Natural killer cell (primary cell): ENCODE data around the gene HEXB. TPM values are rescaled to one million over a fixed set of nuclear protein-coding genes. Genes with fewer than 3 reads are reported as not detected.

Experiments
- ATAC-seq, 3 donors: fragments of 150-1000 bp in 2 of 3; fragments of 200-7000 bp in 1 of 3; cut with Tn5 transposase; 1 replicate in 1 of 3; 2 replicates in 2 of 3; pipeline ENCODE4 v1.10.0; 2021; ENCODE audit warnings: mild to moderate bottlenecking in 2 of 3, moderate library complexity in 2 of 3
- DNase-seq, 2 donors: peaks; one replicate each; pipeline versions ENCODE4 v3.0.0 to v3.0.0-alpha.2; 2013 to 2021; ENCODE audit warnings: mixed read lengths in 1 of 2
- H3K27ac ChIP-seq: one replicate; pipeline ENCODE4 v1.5.1; 2013; ENCODE audit warnings: mild to moderate bottlenecking, low read length
- H3K27me3 ChIP-seq: one replicate; pipeline ENCODE4 v1.6.1; 2013; ENCODE audit warnings: low read length; ENCODE audit not compliant: control insufficient read depth, insufficient read depth
- H3K36me3 ChIP-seq: one replicate; pipeline ENCODE4 v1.6.1; 2013; ENCODE audit warnings: low read length; ENCODE audit not compliant: control insufficient read depth, insufficient read depth
- H3K4me1 ChIP-seq: one replicate; pipeline ENCODE4 v1.6.1; 2013; ENCODE audit warnings: low read length; ENCODE audit not compliant: control insufficient read depth, insufficient read depth
- H3K4me3 ChIP-seq: one replicate; pipeline ENCODE4 v1.5.1; 2013; ENCODE audit warnings: low read length
- H3K9me3 ChIP-seq: one replicate; pipeline ENCODE4 v1.6.1; 2013; ENCODE audit warnings: low read length; ENCODE audit not compliant: control insufficient read depth, insufficient read depth
- H3K27ac Mint-ChIP-seq, 2 donors: one replicate each; pipeline ENCODE4 v1.8.0; 2022; ENCODE audit warnings: mild to moderate bottlenecking in 2 of 2, mixed read lengths in 2 of 2, moderate library complexity in 1 of 2
- H3K27me3 Mint-ChIP-seq, 2 donors: one replicate each; pipeline ENCODE4 v1.8.0; 2022; ENCODE audit warnings: low read depth in 2 of 2, mixed read lengths in 2 of 2
- H3K36me3 Mint-ChIP-seq: one replicate; pipeline ENCODE4 v1.8.0; 2022; ENCODE audit warnings: mixed read lengths
- H3K4me1 Mint-ChIP-seq, 2 donors: one replicate each; pipeline ENCODE4 v1.8.0; 2022; ENCODE audit warnings: mixed read lengths in 2 of 2
- H3K4me3 Mint-ChIP-seq: one replicate; pipeline ENCODE4 v1.8.0; 2022; ENCODE audit warnings: mild to moderate bottlenecking, moderate library complexity, mixed read lengths
- H3K9me3 Mint-ChIP-seq, 2 donors: one replicate each; pipeline ENCODE4 v1.8.0; 2022; ENCODE audit warnings: mixed read lengths in 2 of 2
- CTCF ChIP-seq: fragments of 200-600 bp; IDR thresholded peaks from one replicate; pipeline ENCODE4 v1.8.0; 2022; ENCODE audit warnings: antibody characterized with exemption
- WGBS: methylation state at CpG from one replicate; pipeline ENCODE4 v1.1.7; 2013; ENCODE audit warnings: missing lambda C conversion rate; ENCODE audit not compliant: insufficient coverage; 5-methylcytosine and 5-hydroxymethylcytosine counted together
- intact Hi-C: fragments of 100-400 bp; cut with micrococcal nuclease; formaldehyde crosslinking; loops from one replicate; pipeline ENCODE4 v1.14.2; 2022
- total RNA-seq, 4 donors: library from RNA; stranded (reverse); fragments of 120-200 nt in 1 of 4; gene quantifications; one replicate each; pipeline versions ENCODE4 v1.2.3 to v1.2.4, GENCODE V29; 2013 to 2022

Gene HEXB
- total RNA-seq, 3 donors from 2014 or later (not counting 1 experiment from before 2014, with no cell fraction given) = 55.3 to 61.4 (median 55.5) TPM

- 45% methylated on average over 1 of the region's 1 CpG for WGBS
- H3K27ac ChIP-seq = no peak overlapping the region
- peaks cover 5 to 7% of the 10 kb centered on the region in 2 donors for H3K4me1 Mint-ChIP-seq
Observed at GRCh38 chr5:74649421-74649973, 35.5 kb upstream of the HEXB start.

DNA sequence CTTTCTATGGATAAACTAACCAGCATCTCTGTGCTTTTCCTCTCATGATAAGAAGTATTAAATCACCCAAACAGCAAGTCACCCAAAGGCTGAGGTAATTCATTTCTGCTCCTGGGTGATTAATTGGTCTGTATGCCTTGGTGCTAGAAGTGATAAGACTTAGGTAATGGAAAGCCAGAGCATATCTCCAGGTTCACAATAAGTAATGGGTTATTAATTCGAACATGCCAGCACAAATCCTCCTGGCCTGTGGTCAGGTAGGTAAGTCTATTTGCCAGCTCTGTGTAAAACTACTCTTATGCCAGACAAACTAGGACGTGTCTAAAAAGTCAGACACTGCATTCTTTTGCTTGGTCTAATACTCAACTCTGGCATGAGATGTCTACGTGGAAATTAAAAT, 33.3 kb upstream of the HEXB start:
- DNase-seq = no peak
- H3K4me3 Mint-ChIP-seq = no peak overlapping the region
- no peaks in the 10 kb centered on the region for H3K9me3 ChIP-seq

More at GRCh38 chr5:74649421-74649973, 35.5 kb upstream of the HEXB start:
- ATAC-seq = no peak
- DNase-seq = no peak
- Histone ChIP-seq H3K4me3 (no peak overlapping the region), H3K27me3 (peaks cover 2% of the 10 kb centered on the region), H3K4me1 (no peaks in the 10 kb centered on the region), H3K9me3 (no peaks in the 10 kb centered on the region), H3K36me3 (no peaks in the 10 kb centered on the region)
- no peak overlapping the region for H3K4me3 Mint-ChIP-seq
- H3K36me3 Mint-ChIP-seq = no peaks in the 10 kb centered on the region
- intact Hi-C loops = loop anchor here (1.0 to 10.0 kb wide), 5 partner anchors 255 to 955 kb away; no protein-coding TSS in a partner anchor
- TF ChIP-seq CTCF = no peak
- no peak overlapping the region for H3K27ac Mint-ChIP-seq
- H3K27me3 Mint-ChIP-seq = no peaks in the 10 kb centered on the region
- H3K9me3 Mint-ChIP-seq = no peaks in the 10 kb centered on the region

DNA sequence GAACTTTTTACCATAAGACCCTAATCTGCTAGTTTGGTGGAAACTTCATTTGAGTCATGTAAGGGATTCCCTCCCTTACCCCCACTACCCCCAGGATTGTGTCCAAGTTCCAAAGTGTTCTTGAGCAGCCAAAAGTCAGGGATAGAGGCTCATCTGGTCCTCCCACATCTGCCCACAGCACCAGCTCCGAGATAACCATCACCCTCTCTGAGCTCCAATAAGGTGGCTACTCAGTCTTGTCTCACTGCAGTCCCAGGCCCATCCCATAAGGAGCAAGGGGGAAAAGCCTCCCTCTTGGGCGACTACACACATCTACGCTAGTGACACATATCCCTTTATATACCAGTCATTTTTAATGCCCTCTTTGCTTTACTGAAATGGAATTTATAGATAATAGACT, 32.5 kb upstream of the HEXB start:
- no peak for ATAC-seq

More for the DNA sequence above, 33.3 kb upstream of the HEXB start:
- Mint-ChIP-seq H3K36me3 (no peaks in the 10 kb centered on the region), H3K27me3 (no peaks in the 10 kb centered on the region), H3K27ac (no peak overlapping the region), H3K9me3 (no peaks in the 10 kb centered on the region), H3K4me1 (peaks cover 11 to 16% of the 10 kb centered on the region in 2 donors)
- H3K27me3 ChIP-seq = peaks cover 2% of the 10 kb centered on the region
- H3K36me3 ChIP-seq = no peaks in the 10 kb centered on the region
- no peak overlapping the region for H3K27ac ChIP-seq
- intact Hi-C loops = no loop called here
- H3K4me3 ChIP-seq = no peak overlapping the region
- TF ChIP-seq CTCF = no peak
- ATAC-seq = no peak
- no peaks in the 10 kb centered on the region for H3K4me1 ChIP-seq
- WGBS = 73% methylated on average over 2 of the region's 3 CpGs

More for the DNA sequence above, 32.5 kb upstream of the HEXB start:
- Histone ChIP-seq H3K27me3 (peaks cover 2% of the 10 kb centered on the region), H3K36me3 (no peaks in the 10 kb centered on the region), H3K9me3 (no peaks in the 10 kb centered on the region), H3K4me3 (no peak overlapping the region), H3K4me1 (no peaks in the 10 kb centered on the region), H3K27ac (no peak overlapping the region)
- Mint-ChIP-seq H3K36me3 (no peaks in the 10 kb centered on the region), H3K27me3 (peaks cover 0 to 4% of the 10 kb centered on the region in 2 donors), H3K27ac (no peak overlapping the region), H3K4me1 (peaks cover 11 to 16% of the 10 kb centered on the region in 2 donors), H3K4me3 (no peak overlapping the region), H3K9me3 (no peaks in the 10 kb centered on the region)
- DNase-seq = no peak
- TF ChIP-seq CTCF = no peak
- intact Hi-C loops = no loop called here
- 95% methylated on average over 1 of the region's 3 CpGs for WGBS
